Activated T-helper 2 cell treated with anti-CD3 and anti-CD28 coated beads, Interferon-gamma antibody, Interleukin-2, Interleukin-4, amounts not matched to agents 10 μg/mL and 5 μg/mL and 100 μg/mL, durations not matched to agents 14 hours and 24 hours and 36 hours (primary cell): ENCODE measurements around the gene PPP2R5D. TPM values are rescaled to one million over a fixed set of nuclear protein-coding genes. Genes with fewer than 3 reads are reported as not detected.
A peak's percentile ranks its signal among the peaks of the same experiment; 100 is the strongest.

Experiments used
- DNase-seq: peaks from one replicate; pipeline ENCODE4 v3.0.0; 2021; ENCODE audit warnings: low spot score
- H3K27ac Mint-ChIP-seq: one replicate; pipeline ENCODE4 v1.8.0; 2021; ENCODE audit warnings: mixed read lengths
- H3K27me3 Mint-ChIP-seq: one replicate; pipeline ENCODE4 v1.8.0; 2021; ENCODE audit warnings: low read depth, mixed read lengths
- H3K36me3 Mint-ChIP-seq: one replicate; pipeline ENCODE4 v1.8.0; 2021; ENCODE audit warnings: low read depth, mixed read lengths
- H3K4me1 Mint-ChIP-seq: one replicate; pipeline ENCODE4 v1.8.0; 2021; ENCODE audit warnings: low read depth, mixed read lengths
- H3K4me3 Mint-ChIP-seq: one replicate; pipeline ENCODE4 v1.8.0; 2021; ENCODE audit warnings: low read depth, mild to moderate bottlenecking, moderate library complexity, mixed read lengths
- H3K9me3 Mint-ChIP-seq: one replicate; pipeline ENCODE4 v1.8.0; 2021; ENCODE audit warnings: mixed read lengths
- intact Hi-C: fragments of 100-400 bp; cut with micrococcal nuclease; formaldehyde crosslinking; loops from one replicate; pipeline ENCODE4 v1.15.1; 2023
- total RNA-seq: library from RNA; stranded (reverse); gene quantifications from 2 replicates; pipeline ENCODE4 v1.2.3, GENCODE V29; 2022

The PPP2R5D gene
- total RNA-seq, 1 donor from 2014 or later = 63.2 TPM

- Mint-ChIP-seq H3K36me3 (peaks cover 57% of the 10 kb centered on the region), H3K9me3 (no peaks in the 10 kb centered on the region), H3K4me3 (no peak overlapping the region), H3K27me3 (no peaks in the 10 kb centered on the region), H3K4me1 (peaks cover 24% of the 10 kb centered on the region), H3K27ac (no peak overlapping the region)
- DNase-seq = no peak
- intact Hi-C loops = no loop called here
Observed at GRCh38 chr6:43047998-43048397, 63.6 kb downstream of the PPP2R5D start.

- no peaks in the 10 kb centered on the region for H3K9me3 Mint-ChIP-seq
- H3K4me1 Mint-ChIP-seq = peaks cover 33% of the 10 kb centered on the region
- no peak overlapping the region for H3K27ac Mint-ChIP-seq
- intact Hi-C loops = loop anchor here (10.0 kb wide), 2 partner anchors 126 to 1486 kb away; partner anchors contain the start of gene CNPY3
- H3K27me3 Mint-ChIP-seq = no peaks in the 10 kb centered on the region
- no peak overlapping the region for H3K4me3 Mint-ChIP-seq
- no peak for DNase-seq
- H3K36me3 Mint-ChIP-seq = peaks cover 60% of the 10 kb centered on the region
Observed at GRCh38 chr6:43050981-43051380, 66.6 kb downstream of the PPP2R5D start.

- Mint-ChIP-seq H3K27me3 (no peaks in the 10 kb centered on the region), H3K4me3 (peak overlapping the region; percentile 100), H3K36me3 (peaks cover 60% of the 10 kb centered on the region), H3K4me1 (peaks cover 33% of the 10 kb centered on the region), H3K9me3 (no peaks in the 10 kb centered on the region), H3K27ac (peak overlapping the region; percentile 98)
- intact Hi-C loops = loop anchor here (10.0 kb wide), 2 partner anchors 128 to 1488 kb away; partner anchors contain the start of gene CNPY3
- DNase-seq = no peak
Observed at GRCh38 chr6:43052225-43052841, 68.0 kb downstream of the PPP2R5D start.

GRCh38 chr6:43052842-43053544 is 68.6 kb downstream of the PPP2R5D start:
- Mint-ChIP-seq H3K4me3 (peak overlapping the region; percentile 100), H3K4me1 (peaks cover 35% of the 10 kb centered on the region), H3K27ac (peak overlapping the region; percentile 98), H3K27me3 (no peaks in the 10 kb centered on the region), H3K9me3 (no peaks in the 10 kb centered on the region), H3K36me3 (peaks cover 62% of the 10 kb centered on the region)
- intact Hi-C loops = loop anchor here (10.0 kb wide), 2 partner anchors 128 to 1488 kb away; partner anchors contain the start of gene CNPY3
- no peak for DNase-seq

GRCh38 chr6:43053545-43054205 is 69.3 kb downstream of the PPP2R5D start, which contains the start of gene CUL7:
Gene CUL7 (minus strand): TSS chr6:43053851. CDS start chr6:43052788, 1,063 bp downstream.
- intact Hi-C loops = loop anchor here (10.0 kb wide), 2 partner anchors 129 to 1489 kb away; partner anchors contain the start of gene CNPY3
- H3K36me3 Mint-ChIP-seq = peaks cover 69% of the 10 kb centered on the region
- H3K4me3 Mint-ChIP-seq = peak within 1 kb of the TSS; percentile 100
- H3K9me3 Mint-ChIP-seq = no peaks in the 10 kb centered on the region
- H3K27ac Mint-ChIP-seq = peak within 1 kb of the TSS; percentile 98
- peaks cover 42% of the 10 kb centered on the region for H3K4me1 Mint-ChIP-seq
- DNase-seq = peak; percentile 89
- H3K27me3 Mint-ChIP-seq = no peaks in the 10 kb centered on the region

GRCh38 chr6:43054206-43054943 is 70.0 kb downstream of the PPP2R5D start:
- H3K4me1 Mint-ChIP-seq = peaks cover 44% of the 10 kb centered on the region
- H3K9me3 Mint-ChIP-seq = no peaks in the 10 kb centered on the region
- H3K27me3 Mint-ChIP-seq = no peaks in the 10 kb centered on the region
- peak overlapping the region; percentile 90 for H3K27ac Mint-ChIP-seq
- DNase-seq = no peak
- H3K4me3 Mint-ChIP-seq = peak overlapping the region; percentile 100
- intact Hi-C loops = loop anchor here (10.0 kb wide), 2 partner anchors 130 to 1490 kb away; partner anchors contain the start of gene CNPY3
- peaks cover 66% of the 10 kb centered on the region for H3K36me3 Mint-ChIP-seq

- intact Hi-C loops = loop anchor here (10.0 kb wide), 2 partner anchors 131 to 1491 kb away; partner anchors contain the start of gene CNPY3
- peaks cover 52% of the 10 kb centered on the region for H3K4me1 Mint-ChIP-seq
- no peak for DNase-seq
- H3K36me3 Mint-ChIP-seq = peaks cover 50% of the 10 kb centered on the region
- no peak overlapping the region for H3K4me3 Mint-ChIP-seq
- no peaks in the 10 kb centered on the region for H3K9me3 Mint-ChIP-seq
- H3K27me3 Mint-ChIP-seq = no peaks in the 10 kb centered on the region
- H3K27ac Mint-ChIP-seq = no peak overlapping the region
Observed at GRCh38 chr6:43055966-43056365, 71.6 kb downstream of the PPP2R5D start.

GRCh38 chr6:43058531-43058930 is 74.2 kb downstream of the PPP2R5D start:
- Mint-ChIP-seq H3K4me1 (peaks cover 34% of the 10 kb centered on the region), H3K4me3 (peak overlapping the region; percentile 93), H3K27me3 (no peaks in the 10 kb centered on the region), H3K27ac (peak overlapping the region; percentile 98), H3K36me3 (peaks cover 32% of the 10 kb centered on the region), H3K9me3 (no peaks in the 10 kb centered on the region)
- intact Hi-C loops = loop anchor here (2.0 to 10.0 kb wide), 3 partner anchors 112 to 1494 kb away; partner anchors contain the start of genes CNPY3 and SRF
- no peak for DNase-seq

GRCh38 chr6:43059168-43060033 is 75.0 kb downstream of the PPP2R5D start, which contains the start of the genes KLC4 and MRPL2:
Gene KLC4 (plus strand): TSS chr6:43059631. CDS start chr6:43061336, 1,705 bp downstream.
Gene MRPL2 (minus strand): TSS chr6:43059434. CDS start chr6:43059381, 53 bp downstream.
- peaks cover 28% of the 10 kb centered on the region for H3K4me1 Mint-ChIP-seq
- peaks cover 26% of the 10 kb centered on the region for H3K36me3 Mint-ChIP-seq

GRCh38 chr6:43060034-43060754 is 75.8 kb downstream of the PPP2R5D start:
- Mint-ChIP-seq H3K27ac (peak overlapping the region; percentile 98), H3K36me3 (peaks cover 25% of the 10 kb centered on the region), H3K4me1 (peaks cover 28% of the 10 kb centered on the region), H3K9me3 (no peaks in the 10 kb centered on the region), H3K27me3 (no peaks in the 10 kb centered on the region), H3K4me3 (peak overlapping the region; percentile 93)
- intact Hi-C loops = no loop called here
- no peak for DNase-seq

More at GRCh38 chr6:43059168-43060033, 75.0 kb downstream of the PPP2R5D start, which contains the start of the genes KLC4 and MRPL2:
- Mint-ChIP-seq H3K27ac (peak within 1 kb of the TSS; percentile 98), H3K27me3 (no peaks in the 10 kb centered on the region), H3K9me3 (no peaks in the 10 kb centered on the region), H3K4me3 (peak within 1 kb of the TSS; percentile 93)
- intact Hi-C loops = loop anchor here (1.0 to 10.0 kb wide), 5 partner anchors 45 to 1495 kb away; partner anchors contain the start of genes CNPY3, KLHDC3, PEX6 and SRF
- DNase-seq = peak; percentile 96
